Stimulated activated naive B cell treated with anti-CD40 and anti-IgM and Interleukin-4, amounts not matched to agents 10 μg/mL and 1 μg/mL and 100 μg/mL, for 72 hours (primary cell): ENCODE data around the gene GAS7.
A peak's percentile ranks its signal among the peaks of the same experiment; 100 is the strongest.

ENCODE experiments used
- ATAC-seq, 2 donors: fragments of 150-1000 bp; cut with Tn5 transposase; replicated peaks; 2 replicates each; pipeline ENCODE4 v1.10.0; 2021; ENCODE audit warnings: moderate library complexity in 1 of 2
- DNase-seq: peaks from one replicate; pipeline ENCODE4 v3.0.0; 2021
- H3K27ac Mint-ChIP-seq: one replicate; pipeline ENCODE4 v1.8.0; 2022; ENCODE audit warnings: mild to moderate bottlenecking, mixed read lengths
- H3K27me3 Mint-ChIP-seq, 2 donors: one replicate each; pipeline ENCODE4 v1.8.0; 2022; ENCODE audit warnings: mixed read lengths in 2 of 2
- H3K36me3 Mint-ChIP-seq, 2 donors: one replicate each; pipeline ENCODE4 v1.8.0; 2022; ENCODE audit warnings: mixed read lengths in 2 of 2, mild to moderate bottlenecking in 1 of 2
- H3K4me1 Mint-ChIP-seq, 2 donors: one replicate each; pipeline ENCODE4 v1.8.0; 2022; ENCODE audit warnings: mixed read lengths in 2 of 2, mild to moderate bottlenecking in 1 of 2
- H3K4me3 Mint-ChIP-seq, 2 donors: one replicate each; pipeline ENCODE4 v1.8.0; 2022; ENCODE audit warnings: mild to moderate bottlenecking in 2 of 2, mixed read lengths in 2 of 2, moderate library complexity in 1 of 2
- H3K9me3 Mint-ChIP-seq, 2 donors: one replicate each; pipeline ENCODE4 v1.8.0; 2022; ENCODE audit warnings: mixed read lengths in 2 of 2, mild to moderate bottlenecking in 1 of 2

The GAS7 gene

DNA sequence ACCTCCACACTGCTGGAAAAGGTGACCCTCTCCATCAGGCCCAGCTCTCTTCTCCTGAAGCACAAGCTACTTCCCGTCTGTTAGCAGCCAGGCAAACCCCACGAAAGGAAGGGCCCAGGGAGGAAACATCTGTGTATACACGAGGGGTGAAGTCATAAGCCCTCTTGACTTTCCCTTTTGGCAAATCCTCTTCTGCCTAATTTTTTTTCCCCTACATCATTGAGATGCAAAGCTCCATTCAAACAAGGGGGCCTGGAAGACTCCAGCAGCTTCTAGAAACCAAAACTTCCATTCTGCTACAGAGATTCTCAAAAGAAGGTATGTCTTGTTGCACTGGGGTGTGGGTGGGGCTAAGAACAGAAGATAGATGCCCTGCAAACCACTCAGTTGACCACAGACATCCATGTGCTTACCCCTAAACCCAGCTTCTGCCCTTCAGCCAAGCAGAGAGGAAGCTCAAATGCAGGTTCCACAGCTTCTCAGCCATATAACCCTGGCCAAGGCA lies 147.8 kb downstream of the GAS7 start:
- peaks cover 0 to 1% of the 10 kb centered on the region in 2 donors for H3K9me3 Mint-ChIP-seq
- H3K27ac Mint-ChIP-seq = peak overlapping the region; percentile 90
- H3K27me3 Mint-ChIP-seq = no peaks in the 10 kb centered on the region
- peaks cover 3 to 10% of the 10 kb centered on the region in 2 donors for H3K36me3 Mint-ChIP-seq
- peaks cover 57 to 90% of the 10 kb centered on the region in 2 donors for H3K4me1 Mint-ChIP-seq
- peak overlapping the region; percentile 81 for H3K4me3 Mint-ChIP-seq
- peak; percentile 54 to 60 for ATAC-seq
- peak; percentile 57 for DNase-seq

DNA sequence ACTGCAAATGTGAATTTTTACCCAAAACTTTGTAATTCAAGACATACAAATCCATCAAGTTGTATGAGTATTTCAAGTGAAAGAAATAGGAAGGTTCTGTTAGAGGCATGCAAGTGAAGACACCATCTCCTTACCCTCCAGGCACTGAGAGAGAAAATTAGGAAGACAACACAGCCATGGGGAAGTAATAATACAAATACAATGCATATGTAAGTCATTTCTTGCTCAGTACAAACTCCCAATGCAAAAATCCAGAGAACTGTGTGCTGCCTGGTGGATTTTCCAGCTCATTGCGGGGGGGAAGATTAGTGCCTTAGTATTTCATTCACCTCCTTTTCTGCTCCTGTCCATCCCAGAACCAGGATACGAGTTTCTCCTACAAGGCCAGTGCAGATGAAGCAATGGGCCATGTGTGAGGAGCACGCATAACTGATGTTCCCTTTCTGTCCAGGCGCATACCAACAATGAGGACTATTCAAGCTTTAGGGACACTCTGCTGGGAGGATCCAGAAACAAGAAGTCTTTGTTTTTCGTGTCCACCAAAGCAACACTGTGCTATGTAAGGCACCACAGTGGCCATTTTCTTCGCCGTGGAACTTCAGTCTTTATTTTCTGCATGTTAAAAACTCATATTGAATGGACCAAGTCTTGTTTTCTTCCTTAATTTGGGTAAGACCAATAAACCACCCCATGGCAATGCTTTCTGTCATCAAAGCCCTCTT lies 149.6 kb downstream of the GAS7 start:
- DNase-seq (no peak), ATAC-seq (no peak)
- Mint-ChIP-seq H3K4me1 (peaks cover 55 to 94% of the 10 kb centered on the region in 2 donors), H3K27ac (no peak overlapping the region), H3K9me3 (peaks cover 0 to 1% of the 10 kb centered on the region in 2 donors), H3K27me3 (no peaks in the 10 kb centered on the region), H3K36me3 (peaks cover 3 to 7% of the 10 kb centered on the region in 2 donors), H3K4me3 (no peak overlapping the region)

DNA sequence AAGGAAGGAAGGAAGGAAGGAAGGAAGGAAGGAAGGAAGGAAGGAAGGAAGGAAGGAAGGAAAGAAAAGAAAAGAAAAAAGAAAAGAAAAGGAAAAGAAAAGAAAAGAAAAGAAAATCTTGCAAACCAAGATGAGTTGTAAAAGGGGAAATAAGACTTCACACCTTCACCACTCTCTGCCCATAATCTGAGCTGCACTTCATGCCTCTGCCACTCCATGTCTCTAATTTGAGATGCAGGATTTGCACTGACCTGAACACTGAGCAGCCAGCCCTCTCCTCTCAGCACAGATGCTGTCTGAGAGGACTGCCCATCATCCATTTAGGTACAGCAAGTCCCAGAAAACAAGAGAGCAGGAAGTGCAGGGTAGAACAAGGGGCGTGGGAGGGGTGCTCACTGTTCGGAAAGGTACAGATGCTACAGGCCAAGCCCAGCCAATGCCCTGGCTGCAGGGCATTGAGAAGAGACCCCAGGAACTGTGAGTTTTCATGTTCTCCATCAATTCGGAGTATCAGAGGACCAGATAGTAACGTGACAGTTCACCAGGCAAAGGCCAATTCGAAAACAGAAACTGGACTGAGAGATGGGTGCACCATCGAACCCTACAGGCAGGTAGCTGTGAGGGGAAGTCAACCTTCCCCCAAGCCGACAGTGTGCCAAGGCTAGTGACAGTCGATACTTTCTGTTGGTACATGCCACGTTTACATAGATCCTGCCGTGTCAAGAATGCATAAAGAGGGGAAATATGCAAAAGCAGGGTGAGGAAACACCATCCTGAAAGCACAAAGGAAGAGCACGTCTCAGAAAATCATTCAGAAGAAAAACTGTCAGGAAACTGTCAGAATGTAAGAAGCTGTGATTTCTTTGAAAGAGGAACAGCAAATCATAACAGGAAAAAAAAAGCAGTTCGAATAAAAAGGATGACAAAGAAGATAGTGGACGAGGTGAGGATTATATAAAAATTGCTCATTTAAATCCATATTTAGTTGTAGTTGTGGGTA lies 151.3 kb downstream of the GAS7 start:
- ATAC-seq = peak; percentile 68 to 71
- H3K27ac Mint-ChIP-seq = peak overlapping the region; percentile 90
- H3K4me3 Mint-ChIP-seq = peak overlapping the region; percentile 47 to 66

DNA sequence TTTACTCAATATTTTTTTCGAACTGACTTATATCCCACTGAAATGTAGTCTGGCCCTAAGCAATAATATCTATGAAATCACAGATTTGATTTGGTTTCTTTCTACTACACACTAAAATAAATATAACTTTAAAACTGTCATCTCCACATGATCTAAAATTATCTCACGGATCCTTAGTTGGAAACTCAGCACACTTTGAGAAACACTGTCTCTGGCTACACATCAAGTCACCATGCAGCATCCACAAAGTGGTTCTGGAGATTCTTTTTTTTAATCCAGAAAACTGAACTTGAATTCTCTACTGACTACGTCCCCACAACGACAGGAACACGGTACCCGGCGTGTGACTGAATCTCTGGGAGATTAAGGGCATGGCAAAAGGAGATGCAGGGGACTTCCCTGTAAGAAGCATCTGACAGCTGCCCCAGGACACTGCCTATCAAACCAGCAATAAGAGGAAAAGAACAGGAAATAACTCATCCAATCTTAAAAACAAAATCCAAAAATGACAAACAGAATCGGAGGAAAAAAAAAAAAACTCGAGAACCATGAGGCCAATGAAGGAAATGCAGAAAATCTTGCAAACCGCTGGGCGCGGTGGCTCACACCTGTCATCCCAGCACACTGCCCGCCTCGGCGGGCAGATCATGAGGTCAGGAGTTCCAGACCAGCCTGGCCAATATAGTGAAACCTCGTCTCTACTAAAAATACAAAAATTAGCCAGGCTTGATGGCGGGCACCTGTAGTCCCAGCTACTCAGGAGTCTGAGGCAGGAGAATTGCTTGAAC lies 152.3 kb downstream of the GAS7 start:
- peaks cover 45 to 94% of the 10 kb centered on the region in 2 donors for H3K4me1 Mint-ChIP-seq
- DNase-seq (no peak), ATAC-seq (no peak)
- H3K9me3 Mint-ChIP-seq = peaks cover 0 to 1% of the 10 kb centered on the region in 2 donors
- peak overlapping the region in 1 of 2 donors; percentile 42 for H3K4me3 Mint-ChIP-seq
- no peaks in the 10 kb centered on the region for H3K27me3 Mint-ChIP-seq
- peak overlapping the region; percentile 65 for H3K27ac Mint-ChIP-seq
- peaks cover 8 to 14% of the 10 kb centered on the region in 2 donors for H3K36me3 Mint-ChIP-seq

More for the DNA sequence above, 151.3 kb downstream of the GAS7 start:
- peak; percentile 48 for DNase-seq
- Mint-ChIP-seq H3K4me1 (peaks cover 50 to 94% of the 10 kb centered on the region in 2 donors), H3K36me3 (peaks cover 6 to 10% of the 10 kb centered on the region in 2 donors), H3K27me3 (no peaks in the 10 kb centered on the region), H3K9me3 (peaks cover 0 to 1% of the 10 kb centered on the region in 2 donors)

DNA sequence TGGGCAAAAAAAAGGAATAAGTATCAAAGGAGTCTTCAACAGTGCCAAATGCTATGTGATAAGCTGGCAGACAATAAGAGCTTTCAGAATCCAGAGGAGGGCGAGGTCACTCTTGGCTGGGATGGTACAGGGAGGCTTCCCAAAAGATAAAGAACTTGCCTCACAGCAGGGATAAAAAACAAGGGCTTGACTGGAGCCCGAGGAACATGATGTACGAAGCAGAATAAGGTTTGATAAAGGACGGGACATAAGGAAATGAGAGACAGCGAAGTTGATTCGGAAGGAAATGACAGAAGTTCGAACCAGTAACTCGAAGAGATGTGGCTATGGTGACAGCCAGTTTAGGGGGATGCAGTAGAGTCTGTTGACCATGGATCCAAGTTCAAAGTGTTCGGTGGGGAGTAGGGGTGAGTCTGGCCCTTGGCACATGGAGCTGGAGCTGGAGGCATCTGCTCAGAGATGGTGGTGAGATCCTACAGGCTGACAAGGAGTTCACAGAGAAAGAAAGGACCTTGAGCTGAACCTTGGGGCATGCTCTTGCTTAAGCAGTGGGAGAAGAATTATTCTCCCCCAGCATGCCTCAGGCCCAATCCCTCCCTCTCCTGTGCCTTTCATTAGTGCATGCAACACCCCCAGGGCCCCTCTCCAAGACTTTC lies 155.7 kb downstream of the GAS7 start:
- Mint-ChIP-seq H3K4me3 (peak overlapping the region; percentile 18 to 57), H3K27ac (peak overlapping the region; percentile 93), H3K4me1 (peaks cover 44 to 88% of the 10 kb centered on the region in 2 donors), H3K36me3 (peaks cover 12 to 17% of the 10 kb centered on the region in 2 donors), H3K9me3 (peaks cover 0 to 3% of the 10 kb centered on the region in 2 donors), H3K27me3 (no peaks in the 10 kb centered on the region)
- ATAC-seq (no peak), DNase-seq (no peak)

DNA sequence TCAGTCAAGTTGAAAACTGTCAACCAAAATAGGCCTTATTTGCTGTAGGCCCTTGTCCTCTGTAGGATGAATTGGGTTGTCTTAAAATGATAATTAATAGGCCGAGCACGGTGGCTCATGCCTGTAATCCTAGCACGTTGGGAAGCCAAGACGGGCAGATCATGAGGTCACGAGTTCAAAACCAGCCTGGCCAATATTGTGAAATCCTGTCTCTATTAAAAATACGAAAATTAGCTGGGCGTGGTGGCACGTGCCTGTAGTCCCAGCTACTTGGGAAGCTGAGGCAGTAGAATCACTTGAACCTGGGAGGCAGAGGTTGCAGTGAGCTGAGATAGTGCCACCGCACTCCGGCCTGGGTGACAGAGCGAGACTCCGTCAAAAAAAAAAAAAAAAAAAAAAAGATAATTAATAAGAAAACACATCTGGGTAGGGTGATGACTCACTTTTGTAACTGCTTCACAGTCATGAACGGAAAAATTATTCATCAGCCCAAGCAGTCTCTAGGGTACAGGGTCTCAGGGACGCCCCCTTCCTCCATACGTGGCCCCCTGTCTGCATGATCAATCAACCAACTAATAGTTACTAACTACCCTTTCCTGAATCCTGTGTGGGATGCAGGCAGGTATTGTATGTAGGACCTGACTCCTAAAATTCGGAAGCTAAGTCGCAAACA lies 156.4 kb downstream of the GAS7 start:
- H3K27ac Mint-ChIP-seq = peak overlapping the region; percentile 93

DNA sequence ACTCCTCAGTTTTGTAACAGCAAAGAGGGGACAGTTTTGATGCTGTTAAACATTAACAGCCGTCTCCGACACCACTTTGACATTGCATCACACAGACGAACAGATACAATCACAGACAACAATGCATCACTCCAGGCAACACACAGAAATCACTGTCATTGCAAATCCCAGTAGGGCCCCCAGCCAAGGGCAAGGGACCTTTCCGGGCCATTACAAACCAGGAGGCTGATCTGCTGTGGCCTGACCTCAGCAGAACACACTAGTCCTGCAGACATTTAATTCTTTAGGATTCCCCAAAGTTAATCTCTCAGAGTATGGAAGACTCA lies 157.2 kb downstream of the GAS7 start:
- H3K27me3 Mint-ChIP-seq = no peaks in the 10 kb centered on the region
- peak overlapping the region; percentile 35 to 36 for H3K4me3 Mint-ChIP-seq
- ATAC-seq = no peak
- H3K36me3 Mint-ChIP-seq = peaks cover 14 to 17% of the 10 kb centered on the region in 2 donors
- H3K9me3 Mint-ChIP-seq = peaks cover 0 to 3% of the 10 kb centered on the region in 2 donors
- peak overlapping the region; percentile 93 for H3K27ac Mint-ChIP-seq
- peaks cover 35 to 84% of the 10 kb centered on the region in 2 donors for H3K4me1 Mint-ChIP-seq
- no peak for DNase-seq

More for the DNA sequence above, 156.4 kb downstream of the GAS7 start:
- Mint-ChIP-seq H3K4me1 (peaks cover 38 to 85% of the 10 kb centered on the region in 2 donors), H3K27me3 (no peaks in the 10 kb centered on the region), H3K36me3 (peaks cover 12 to 17% of the 10 kb centered on the region in 2 donors), H3K9me3 (peaks cover 0 to 3% of the 10 kb centered on the region in 2 donors), H3K4me3 (peak overlapping the region; percentile 18 to 57)
- ATAC-seq = peak; percentile 80 to 83
- peak; percentile 73 for DNase-seq

DNA sequence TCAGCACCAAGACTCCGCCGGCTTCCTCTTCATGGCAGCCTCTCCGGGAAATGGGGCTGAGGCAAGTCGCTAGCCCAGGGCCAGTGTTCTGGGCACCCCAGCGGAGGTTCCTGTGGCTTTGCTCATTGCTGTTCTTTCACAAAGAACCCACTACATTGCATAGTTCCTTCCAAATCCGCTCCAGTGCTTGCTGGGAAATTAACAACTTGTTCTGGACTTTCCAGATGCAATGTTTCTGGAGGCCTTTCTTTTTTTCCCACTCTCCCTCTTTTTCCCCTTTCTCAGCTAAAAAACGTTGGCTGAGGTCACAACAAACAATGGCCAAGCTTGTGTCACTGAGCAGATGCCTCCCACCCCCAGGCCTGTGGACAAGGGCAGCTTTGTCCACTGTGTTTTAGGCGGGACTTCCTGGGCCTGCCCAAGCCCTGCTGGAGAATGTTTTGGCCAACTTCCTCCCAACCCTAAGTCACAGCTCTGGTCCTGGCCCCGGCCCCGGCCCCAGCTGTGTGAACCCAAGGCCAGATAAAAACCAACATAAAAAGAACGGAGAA lies 161.8 kb downstream of the GAS7 start:
- Mint-ChIP-seq H3K4me3 (no peak overlapping the region), H3K4me1 (peaks cover 44 to 80% of the 10 kb centered on the region in 2 donors), H3K27ac (no peak overlapping the region), H3K9me3 (peaks cover 0 to 2% of the 10 kb centered on the region in 2 donors), H3K36me3 (peaks cover 9 to 12% of the 10 kb centered on the region in 2 donors), H3K27me3 (no peaks in the 10 kb centered on the region)
- DNase-seq = no peak
- no peak for ATAC-seq

DNA sequence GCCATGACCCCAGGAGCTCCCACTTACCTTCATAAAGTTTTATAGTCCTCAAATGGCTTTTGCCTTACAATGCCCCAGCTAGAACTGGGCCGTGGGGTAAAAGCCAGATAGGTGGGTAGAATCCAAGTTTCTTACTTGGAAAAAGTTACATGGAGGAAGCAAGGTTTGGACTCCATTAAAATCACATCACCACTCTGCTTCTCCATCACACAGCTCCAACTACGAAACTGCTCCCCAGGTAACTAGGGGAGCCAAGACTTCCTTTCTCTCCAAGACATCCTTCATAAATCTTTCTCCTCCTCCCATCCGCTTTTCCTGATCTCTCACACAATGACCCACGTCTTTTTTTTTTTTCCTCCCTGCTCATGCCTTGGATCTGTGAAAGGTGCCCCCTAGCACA lies 162.5 kb downstream of the GAS7 start:
- DNase-seq (no peak), ATAC-seq (no peak)
- Mint-ChIP-seq H3K4me1 (peaks cover 40 to 73% of the 10 kb centered on the region in 2 donors), H3K27me3 (no peaks in the 10 kb centered on the region), H3K27ac (peak overlapping the region; percentile 10), H3K36me3 (peaks cover 7 to 9% of the 10 kb centered on the region in 2 donors), H3K4me3 (no peak overlapping the region), H3K9me3 (peaks cover 0 to 2% of the 10 kb centered on the region in 2 donors)

DNA sequence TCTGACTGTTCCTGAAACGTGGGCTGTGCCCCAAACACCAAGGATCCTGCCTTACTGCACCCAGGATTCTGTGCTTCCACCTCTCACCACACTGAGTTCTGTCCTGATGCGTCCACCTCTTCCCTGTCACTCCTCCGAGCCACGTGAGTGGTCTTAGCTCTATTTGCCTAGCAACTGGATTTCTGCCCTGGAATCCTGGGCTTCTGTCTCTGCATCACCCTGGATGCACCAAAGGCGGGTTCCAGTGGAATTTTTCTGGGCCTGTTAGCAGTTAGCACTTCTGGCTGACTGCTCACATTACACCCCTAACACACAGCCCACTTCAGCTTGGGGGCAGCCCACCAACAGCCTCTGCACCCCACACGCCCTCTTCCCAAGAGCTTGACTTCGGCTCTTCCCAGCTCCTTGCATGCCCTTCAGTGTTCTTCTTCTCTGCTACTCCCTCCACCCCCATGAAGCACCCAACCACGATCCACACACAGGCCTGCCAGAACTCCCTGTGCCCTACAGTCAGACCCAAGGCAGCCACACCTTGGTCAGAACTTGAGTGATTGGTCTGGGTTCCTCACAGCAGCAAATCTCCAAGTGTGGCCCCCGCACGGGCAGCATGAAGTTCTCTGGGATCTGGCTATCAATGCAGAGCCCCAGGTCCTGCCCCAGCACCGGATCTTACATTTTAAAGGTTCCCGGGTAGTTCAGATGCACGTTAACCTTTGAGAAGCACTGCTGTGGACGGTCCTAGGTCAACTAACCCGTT lies 163.5 kb downstream of the GAS7 start:
- no peak for ATAC-seq
- H3K4me3 Mint-ChIP-seq = no peak overlapping the region

DNA sequence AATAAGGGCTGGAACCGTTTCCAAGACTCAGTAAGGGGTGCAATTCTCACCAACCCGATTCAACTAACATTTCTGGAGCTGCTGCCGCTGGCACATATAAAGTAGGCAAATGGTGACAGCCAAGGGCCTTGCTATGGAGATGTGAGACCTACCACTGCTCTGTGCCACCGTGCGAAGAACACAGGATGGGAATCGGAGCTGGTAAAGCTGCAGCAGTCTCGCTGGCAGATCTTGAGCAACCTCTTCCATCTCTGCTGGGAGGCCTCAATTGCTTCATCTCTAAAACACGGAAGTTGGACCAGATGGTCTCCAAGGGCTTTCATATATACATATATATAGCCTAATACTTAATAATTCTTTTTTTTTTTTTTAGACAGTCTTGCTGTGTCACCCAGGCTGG lies 164.4 kb downstream of the GAS7 start:
- H3K36me3 Mint-ChIP-seq = peaks cover 6 to 8% of the 10 kb centered on the region in 2 donors
- peak; percentile 41 to 60 for ATAC-seq
- H3K9me3 Mint-ChIP-seq = no peaks in the 10 kb centered on the region
- H3K27me3 Mint-ChIP-seq = no peaks in the 10 kb centered on the region
- DNase-seq = no peak
- peak overlapping the region; percentile 26 for H3K27ac Mint-ChIP-seq
- H3K4me3 Mint-ChIP-seq = peak overlapping the region; percentile 43 to 71
- H3K4me1 Mint-ChIP-seq = peaks cover 28 to 56% of the 10 kb centered on the region in 2 donors

More for the DNA sequence above, 163.5 kb downstream of the GAS7 start:
- Mint-ChIP-seq H3K9me3 (peaks cover 0 to 2% of the 10 kb centered on the region in 2 donors), H3K27ac (peak overlapping the region; percentile 26), H3K36me3 (peaks cover 8% of the 10 kb centered on the region in 2 donors), H3K4me1 (peaks cover 32 to 63% of the 10 kb centered on the region in 2 donors), H3K27me3 (no peaks in the 10 kb centered on the region)
- no peak for DNase-seq

DNA sequence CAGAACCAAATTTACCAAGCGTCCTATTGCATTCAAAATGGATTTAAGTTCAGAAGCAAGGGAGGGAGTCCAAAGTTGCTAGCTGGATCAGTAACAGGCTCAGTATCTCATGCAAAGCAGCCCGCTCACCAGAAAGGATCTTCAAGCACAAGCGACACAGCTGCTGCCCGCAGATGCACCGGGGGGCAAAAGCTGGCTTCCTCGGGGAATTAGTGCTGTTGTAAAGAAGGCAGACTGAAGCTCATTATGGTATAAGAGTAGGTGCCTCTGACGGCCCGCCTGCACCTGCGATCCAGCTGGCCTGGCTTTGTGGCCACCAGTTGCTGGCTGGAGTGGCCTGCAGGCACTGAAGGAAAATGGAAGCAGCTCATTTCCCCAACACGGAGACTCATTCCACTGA lies 165.0 kb downstream of the GAS7 start:
- Mint-ChIP-seq H3K9me3 (no peaks in the 10 kb centered on the region), H3K36me3 (peaks cover 9 to 10% of the 10 kb centered on the region in 2 donors), H3K27me3 (no peaks in the 10 kb centered on the region), H3K4me1 (peaks cover 26 to 60% of the 10 kb centered on the region in 2 donors), H3K27ac (peak overlapping the region; percentile 26), H3K4me3 (peak overlapping the region; percentile 43 to 71)
- ATAC-seq = peak; percentile 79 to 86
- DNase-seq = peak; percentile 54
